GM12874 (cell line): ENCODE measurements around the gene ZNF787.

Experiments
- TF ChIP-seq, protein P1 (sequence below): IDR thresholded peaks from 2 replicates; pipeline ENCODE4 v1.5.1; 2011; ENCODE audit warnings: low read depth, mild to moderate bottlenecking, control low read depth, low read length, moderate library complexity; ENCODE audit not compliant: insufficient read depth

Gene ZNF787

GRCh38 chr19:56159009-56159559 is 38.0 kb upstream of the ZNF787 start:
- TF ChIP-seq, protein P1, sequence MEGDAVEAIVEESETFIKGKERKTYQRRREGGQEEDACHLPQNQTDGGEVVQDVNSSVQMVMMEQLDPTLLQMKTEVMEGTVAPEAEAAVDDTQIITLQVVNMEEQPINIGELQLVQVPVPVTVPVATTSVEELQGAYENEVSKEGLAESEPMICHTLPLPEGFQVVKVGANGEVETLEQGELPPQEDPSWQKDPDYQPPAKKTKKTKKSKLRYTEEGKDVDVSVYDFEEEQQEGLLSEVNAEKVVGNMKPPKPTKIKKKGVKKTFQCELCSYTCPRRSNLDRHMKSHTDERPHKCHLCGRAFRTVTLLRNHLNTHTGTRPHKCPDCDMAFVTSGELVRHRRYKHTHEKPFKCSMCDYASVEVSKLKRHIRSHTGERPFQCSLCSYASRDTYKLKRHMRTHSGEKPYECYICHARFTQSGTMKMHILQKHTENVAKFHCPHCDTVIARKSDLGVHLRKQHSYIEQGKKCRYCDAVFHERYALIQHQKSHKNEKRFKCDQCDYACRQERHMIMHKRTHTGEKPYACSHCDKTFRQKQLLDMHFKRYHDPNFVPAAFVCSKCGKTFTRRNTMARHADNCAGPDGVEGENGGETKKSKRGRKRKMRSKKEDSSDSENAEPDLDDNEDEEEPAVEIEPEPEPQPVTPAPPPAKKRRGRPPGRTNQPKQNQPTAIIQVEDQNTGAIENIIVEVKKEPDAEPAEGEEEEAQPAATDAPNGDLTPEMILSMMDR: no peak

- TF ChIP-seq, protein P1: no peak
Observed at GRCh38 chr19:56158170-56158757, 37.2 kb upstream of the ZNF787 start.

- TF ChIP-seq, protein P1: no peak
Observed at GRCh38 chr19:56156768-56157167, 35.7 kb upstream of the ZNF787 start.

DNA sequence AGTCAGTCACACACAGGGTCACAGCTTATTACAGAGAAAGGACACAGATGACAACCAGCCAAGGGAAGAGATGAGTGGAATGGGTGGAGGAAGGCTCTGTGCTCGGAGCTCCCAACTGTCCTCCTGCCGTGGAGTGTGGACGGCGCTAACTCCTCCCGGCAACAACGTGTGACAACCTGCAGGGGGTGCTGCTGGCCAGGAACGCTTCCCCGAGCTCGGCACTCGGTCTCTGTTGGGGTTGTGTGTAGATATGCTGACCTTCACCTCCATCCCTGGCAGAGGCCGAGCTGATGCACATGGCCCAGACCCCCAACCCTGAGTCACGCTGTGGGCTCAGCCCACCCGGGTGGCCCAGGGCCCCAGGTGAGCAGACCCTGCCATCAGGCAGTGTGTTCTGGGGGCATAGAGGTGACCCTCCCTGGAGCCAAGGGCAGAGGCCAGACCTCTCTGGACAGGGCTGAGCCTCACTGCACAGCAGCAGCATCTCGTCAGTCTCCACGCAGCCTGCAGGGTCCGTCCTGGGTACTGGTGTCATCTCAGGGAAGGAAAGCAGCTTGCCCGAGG is 34.1 kb upstream of the ZNF787 start:
- TF ChIP-seq, protein P1: peak; percentile 41; the same call in 1 of the 2 replicates

DNA sequence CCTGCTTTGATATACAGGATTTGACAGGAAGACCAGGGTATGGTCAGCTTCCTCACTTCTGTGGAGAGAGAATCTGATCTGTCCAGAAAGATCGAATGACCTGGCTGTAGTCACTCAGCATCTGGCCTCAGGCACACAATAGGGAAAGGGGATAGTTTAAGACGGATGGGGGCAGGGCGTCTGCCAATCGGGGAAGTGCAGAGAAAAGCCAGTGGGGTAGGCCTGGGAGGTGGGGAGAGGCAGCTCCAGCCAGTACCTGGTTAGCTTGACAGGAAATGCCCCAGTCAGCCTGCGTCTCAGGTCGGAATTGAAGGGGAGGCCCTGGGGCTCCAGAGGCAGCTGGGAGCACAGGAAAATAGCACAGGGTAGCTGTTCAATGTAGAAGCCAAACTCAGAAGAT is 32.4 kb upstream of the ZNF787 start:
- TF ChIP-seq, protein P1: no peak

GRCh38 chr19:56152644-56153043 is 31.5 kb upstream of the ZNF787 start:
- TF ChIP-seq, protein P1: no peak

GRCh38 chr19:56150358-56150757 is 29.3 kb upstream of the ZNF787 start:
- TF ChIP-seq, protein P1: no peak
